Measurements from ENCODE around the gene EHD3.

- TF ChIP-seq CTCF (IDR thresholded peaks at IDR 0.05; ENCODE audit: control extremely low read depth in 1 of 3, insufficient read depth in 1 of 3, low read depth in 1 of 3, low read length in 3 of 3) (no peak), TAF1 (IDR thresholded peaks at IDR 0.05; ENCODE audit: low read depth, low read length) (no peak), POLR2A (IDR thresholded peaks at IDR 0.05; ENCODE audit: control extremely low read depth in 1 of 2, low read depth in 2 of 2, low read length in 2 of 2) (no peak), CEBPB (IDR thresholded peaks at IDR 0.05; ENCODE audit: low read depth, low read length) (no peak), RXRA (IDR thresholded peaks at IDR 0.05; ENCODE audit: insufficient read depth, low read depth, low read length) (no peak), YY1 (IDR thresholded peaks at IDR 0.05; ENCODE audit: low read depth, low read length) (no peak), JUND (IDR thresholded peaks at IDR 0.05; ENCODE audit: low read length) (no peak), RFX5 (IDR thresholded peaks at IDR 0.05; ENCODE audit: borderline replicate concordance, low read depth, low read length) (no peak)
Observed at GRCh38 chr2:31223749-31224148, 10.2 kb upstream of the EHD3 start.

Data from H1 (cell line).